EL (cell line): ENCODE results near the gene WBP2.

Source experiments
- DNase-seq: peaks from one replicate; pipeline ENCODE4 v3.0.0-alpha.2; 2016

Gene WBP2

DNA sequence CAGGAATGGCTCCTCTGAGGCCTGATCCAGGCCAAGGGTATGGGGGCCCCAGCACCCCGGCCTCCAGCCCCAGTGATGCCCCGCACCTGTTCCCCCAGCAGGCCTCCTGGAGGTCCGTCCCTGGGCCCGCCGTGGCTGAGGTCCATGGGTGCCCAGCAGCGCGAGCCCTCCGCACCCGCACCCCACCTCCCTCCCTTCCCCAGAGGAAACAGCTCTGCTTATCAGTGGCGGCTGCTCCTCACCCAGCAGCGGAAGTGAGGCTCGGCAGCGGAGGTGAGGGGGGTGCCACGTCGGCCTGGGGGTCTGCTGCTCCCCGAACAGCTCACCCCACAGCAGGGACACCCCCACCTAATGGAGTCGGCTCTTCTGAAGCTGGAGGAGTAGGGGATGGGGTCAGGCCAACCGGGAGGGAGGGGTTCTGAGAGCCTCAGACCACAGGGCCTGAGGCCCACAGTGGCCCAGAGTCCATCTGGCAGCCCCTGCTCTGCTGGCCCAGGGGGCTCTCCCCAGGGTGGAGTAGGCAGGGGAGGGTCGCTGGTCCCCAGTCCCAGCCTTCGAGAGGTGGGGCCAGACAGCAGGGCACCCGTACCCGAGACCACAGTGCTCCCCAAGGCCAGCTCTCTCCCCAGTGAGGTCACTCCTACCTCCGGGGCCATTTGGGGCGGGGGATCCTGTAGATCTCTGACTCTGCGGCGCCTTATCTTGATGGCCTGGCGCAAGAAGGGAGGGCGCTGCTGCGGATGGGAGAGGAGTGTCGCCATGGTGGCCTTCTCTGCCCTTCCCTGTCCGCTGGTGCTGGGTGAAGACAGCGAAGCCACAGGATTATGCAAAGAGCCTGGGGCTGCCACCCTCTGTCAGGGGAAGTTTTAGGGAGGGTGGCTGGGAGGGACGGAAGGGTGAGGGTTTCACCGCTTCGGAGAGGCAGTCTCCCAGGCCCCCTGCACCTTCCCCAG is 11.3 kb downstream of the WBP2 start, which contains the start of gene UNC13D:
Gene UNC13D (minus strand): TSS at position 828 of the 953 bp plus-strand sequence. CDS start 67 bp downstream, at position 761.
- DNase-seq, result no peak

DNA sequence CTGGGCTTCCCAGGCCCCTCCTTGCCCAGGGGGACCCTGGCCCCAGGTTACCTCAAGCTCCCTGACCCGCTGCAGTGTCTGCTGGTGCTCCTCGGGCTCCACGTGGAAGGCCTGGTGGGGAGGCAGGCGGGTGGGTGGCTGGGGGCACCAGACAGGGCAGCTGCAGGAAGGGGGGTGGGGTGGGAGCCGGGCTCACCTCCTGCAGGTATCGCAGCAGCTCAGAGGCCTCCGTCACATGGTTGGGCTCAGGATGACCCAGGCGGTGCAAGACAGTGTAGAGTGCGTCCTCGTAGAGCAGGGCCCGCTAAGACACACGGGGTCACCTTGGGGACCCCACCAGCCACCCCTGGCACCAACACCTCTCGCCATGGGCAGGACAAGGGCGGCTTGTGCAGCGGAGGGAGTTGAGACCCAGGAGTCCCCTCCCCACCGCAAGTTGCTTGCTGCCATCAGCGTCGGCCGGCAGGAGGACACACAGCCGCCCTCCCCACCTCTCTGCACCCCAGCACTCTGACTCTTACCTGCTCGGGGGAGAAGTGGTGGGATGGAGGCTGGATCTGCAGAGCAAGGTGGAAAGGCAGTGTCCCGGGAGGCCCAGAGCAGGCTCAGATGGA is 12.1 kb downstream of the WBP2 start:
- DNase-seq, result no peak

DNA sequence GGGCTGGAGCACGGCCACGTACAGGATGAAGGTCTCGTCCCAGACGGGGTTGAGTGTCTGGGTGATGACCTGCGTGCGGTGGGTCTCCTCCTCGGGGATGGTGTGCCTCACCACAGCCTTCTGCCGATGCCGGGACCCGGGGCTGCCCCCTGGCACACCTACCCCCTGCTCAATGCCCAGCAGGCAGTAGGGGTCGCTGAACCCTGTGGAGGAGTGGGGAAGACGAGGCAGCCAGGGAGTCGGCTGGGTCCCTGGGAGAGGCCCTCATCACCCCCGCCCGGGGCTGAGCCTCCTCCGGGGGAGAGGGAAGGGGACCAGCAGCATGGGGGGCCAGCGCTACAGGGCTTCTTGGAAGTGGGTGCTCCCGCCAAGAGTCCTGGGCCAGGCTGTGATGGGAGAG is 12.7 kb downstream of the WBP2 start:
- no peak for DNase-seq

DNA sequence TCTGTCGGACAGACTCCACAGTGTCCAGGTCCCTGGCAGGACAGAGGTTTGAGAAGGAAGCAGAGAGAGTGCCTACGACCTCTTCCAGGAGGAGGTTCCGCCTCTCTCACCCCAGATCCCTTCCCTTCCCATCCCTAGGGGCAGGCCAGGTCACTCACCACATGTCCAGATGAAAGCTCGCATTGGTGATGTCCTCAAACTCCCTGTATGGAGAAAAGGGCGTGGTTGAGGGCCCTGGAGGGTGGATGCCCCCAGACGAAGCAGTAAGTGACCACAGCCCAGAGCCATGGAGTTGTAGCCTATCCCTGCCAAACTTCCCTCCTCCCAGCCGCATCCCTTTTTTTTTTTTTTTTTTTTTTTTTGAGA is 14.4 kb downstream of the WBP2 start:
- no peak for DNase-seq

DNA sequence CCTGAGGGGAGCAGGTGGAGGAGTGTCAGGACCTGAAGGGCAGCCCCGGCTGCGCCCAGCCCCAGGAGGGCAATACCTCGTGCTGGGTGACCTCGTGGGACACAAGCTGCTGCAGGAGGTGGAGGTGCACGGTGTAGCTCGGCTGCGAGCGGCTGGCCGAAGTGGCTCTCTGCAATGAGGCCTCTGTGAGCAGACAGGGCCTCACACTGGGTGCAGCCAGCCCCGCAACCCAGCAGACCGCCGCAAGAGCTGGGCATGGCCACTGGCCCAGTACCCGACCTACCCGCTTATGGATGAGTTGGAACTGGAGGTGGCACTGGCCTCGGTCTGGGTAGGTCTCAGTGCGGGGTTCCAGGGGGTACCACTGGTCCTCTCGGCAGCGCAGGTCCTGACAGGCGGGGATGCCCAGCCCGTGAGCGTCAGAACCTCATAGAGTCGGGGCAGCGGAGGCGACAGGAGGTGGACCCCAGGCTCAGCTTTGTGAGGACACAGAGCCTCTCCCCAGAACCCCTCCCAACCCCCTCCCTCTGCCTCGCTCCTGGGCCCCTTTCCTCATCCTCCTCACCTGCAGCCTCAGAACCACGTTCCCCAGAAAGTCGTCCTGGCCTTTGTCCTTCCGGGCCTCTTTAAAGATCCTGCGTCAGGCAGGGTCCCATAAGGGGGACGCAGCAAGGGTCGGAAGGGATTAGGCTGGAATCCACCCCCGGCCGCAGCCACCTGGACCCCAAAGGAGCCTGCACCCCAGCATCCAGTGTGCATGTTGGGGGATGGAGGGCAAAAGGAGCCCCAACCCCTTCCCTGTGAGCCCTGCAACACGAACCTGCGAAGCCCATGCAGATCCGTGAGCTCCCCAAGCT is 15.0 kb downstream of the WBP2 start:
- DNase-seq, result no peak

DNA sequence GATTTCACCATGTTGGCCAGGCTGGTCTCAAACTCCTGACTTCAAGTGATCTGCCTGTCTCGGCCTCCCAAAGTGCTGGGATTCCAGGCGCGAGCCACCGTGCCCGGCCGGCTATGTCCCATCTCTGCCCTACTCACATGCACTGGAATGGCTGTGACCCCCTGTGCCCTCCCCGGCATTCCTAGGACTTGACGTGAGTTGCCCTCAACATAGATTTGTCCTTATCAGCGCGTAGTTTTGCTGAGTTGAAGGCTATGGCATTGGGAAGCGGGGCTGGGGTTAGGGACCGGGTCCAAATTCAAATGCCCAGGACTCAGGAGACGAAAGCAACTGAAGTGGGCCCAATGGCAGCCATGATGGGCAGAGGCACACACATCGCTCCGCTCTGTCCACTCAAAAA is 16.7 kb downstream of the WBP2 start:
- no peak for DNase-seq

DNA sequence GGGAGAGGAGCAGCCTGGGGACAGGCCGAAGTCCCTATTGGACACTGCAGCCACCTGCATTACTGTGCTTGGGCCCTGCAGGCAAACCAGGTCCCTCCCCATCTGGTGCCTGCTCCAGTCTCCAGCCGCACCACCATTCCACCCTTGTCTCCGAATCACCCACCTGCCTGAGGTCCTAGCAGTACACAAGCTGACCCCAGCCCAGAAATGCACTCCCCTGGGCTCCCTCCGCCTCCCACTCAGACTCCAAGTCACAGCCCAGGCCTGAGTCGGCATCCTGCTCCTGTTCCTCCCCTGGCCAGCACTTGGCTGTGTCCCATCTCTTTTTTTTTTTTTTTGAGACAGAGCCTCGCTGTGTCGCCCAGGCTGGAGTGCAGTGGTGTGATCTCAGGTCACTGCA is 17.2 kb downstream of the WBP2 start:
- DNase-seq, result no peak

DNA sequence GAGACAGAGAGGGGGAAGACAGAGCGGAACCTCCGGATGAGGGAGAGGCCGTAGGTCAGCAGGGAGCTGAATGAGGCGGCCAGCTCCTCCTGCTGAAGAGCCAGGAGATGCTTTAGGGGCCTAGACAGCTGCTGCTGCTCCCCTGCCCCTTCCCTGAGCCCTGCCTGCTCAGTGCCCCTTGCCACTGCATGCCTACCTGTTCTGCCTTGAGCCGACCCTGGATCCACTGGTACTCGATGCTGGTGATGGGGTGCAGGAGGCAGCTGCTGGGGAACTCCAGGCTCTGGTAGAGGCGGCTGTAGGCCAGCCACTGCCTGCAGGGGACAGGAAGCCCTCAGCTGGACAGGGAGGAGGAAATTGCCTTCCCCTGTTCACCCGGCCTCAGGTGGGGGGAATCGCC is 18.5 kb downstream of the WBP2 start:
- no peak for DNase-seq

DNA sequence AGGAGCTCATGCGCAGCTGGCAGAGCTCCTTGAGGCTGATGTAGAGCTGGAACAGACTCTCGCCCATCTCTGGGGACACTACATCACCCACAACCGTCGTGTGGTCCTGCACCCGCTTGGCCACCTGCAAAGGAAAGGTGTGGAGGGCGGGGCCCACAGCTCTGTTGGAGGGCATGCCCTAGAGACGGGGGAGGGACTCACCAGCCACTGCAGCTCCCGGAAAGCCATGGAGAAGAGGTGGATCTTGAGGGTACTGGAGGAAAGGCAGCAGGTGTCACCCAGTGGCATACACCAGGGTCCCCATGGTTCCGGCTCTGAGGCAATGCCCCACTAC is 19.5 kb downstream of the WBP2 start:
- no peak for DNase-seq

DNA sequence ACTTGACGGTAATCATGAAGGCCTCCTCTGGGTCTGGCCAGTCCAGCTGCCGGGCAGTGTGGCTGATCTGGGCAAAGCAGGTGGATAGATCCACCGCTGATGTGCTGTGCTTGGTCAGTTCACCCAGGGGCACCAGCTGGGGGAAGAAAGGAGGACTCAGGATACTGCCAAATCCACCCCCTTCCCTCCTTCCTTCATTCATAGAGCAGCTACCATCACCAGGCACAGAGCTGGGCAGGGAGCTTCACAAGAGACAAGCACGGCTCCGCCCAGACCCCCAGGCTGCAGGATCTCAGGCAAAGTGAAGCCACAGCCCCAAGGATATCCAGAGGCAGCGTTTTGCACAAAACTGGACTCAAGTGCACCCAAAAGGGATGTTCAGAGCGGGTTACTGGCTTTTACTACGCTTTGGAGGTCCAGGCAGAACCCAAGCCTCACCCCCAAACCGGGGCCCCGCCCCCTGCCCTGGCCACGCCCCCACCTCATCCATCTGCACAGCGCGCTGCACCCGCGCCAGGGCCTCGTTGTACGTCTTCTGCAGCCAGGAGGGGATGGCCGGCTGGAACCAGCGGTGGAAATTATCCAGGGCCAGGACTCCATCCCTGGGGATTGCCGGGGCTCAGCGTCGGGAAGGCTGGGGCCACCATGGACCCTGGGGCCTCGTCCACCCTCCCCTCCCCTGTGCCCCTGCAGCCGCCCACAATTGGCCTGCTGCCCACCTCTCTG is 20.0 kb downstream of the WBP2 start:
- DNase-seq, result no peak

DNA sequence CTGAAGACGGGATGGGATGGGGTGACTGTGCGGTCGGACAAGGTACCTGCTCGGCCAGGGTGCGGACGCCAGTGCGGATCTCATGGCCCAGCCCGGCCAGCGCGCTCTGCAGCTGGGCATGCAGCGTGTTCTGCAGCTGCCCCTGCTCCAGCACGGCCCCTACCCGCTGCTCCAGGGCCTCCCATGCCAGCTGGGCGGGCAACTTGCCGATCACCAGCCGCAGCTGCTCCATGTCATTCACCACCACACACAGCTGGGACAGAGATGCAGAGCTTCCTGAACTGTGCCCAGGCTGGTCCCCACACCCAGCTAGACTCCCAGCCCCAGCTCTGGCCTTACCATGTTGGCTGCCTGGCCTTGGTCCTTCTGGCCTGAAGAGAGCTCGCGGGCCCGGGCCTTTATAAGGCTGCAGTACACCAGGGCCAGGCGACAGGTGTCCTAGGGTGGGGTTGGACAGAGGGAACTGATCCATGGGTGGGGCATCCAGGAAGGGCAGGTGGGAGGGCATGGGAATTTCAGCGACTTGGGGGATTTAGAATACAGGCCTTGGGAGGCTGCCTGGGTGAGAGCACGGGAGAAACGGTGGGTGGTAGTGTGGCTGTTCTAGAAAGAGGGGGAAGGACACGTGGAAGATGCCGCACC is 20.7 kb downstream of the WBP2 start:
- no peak for DNase-seq

DNA sequence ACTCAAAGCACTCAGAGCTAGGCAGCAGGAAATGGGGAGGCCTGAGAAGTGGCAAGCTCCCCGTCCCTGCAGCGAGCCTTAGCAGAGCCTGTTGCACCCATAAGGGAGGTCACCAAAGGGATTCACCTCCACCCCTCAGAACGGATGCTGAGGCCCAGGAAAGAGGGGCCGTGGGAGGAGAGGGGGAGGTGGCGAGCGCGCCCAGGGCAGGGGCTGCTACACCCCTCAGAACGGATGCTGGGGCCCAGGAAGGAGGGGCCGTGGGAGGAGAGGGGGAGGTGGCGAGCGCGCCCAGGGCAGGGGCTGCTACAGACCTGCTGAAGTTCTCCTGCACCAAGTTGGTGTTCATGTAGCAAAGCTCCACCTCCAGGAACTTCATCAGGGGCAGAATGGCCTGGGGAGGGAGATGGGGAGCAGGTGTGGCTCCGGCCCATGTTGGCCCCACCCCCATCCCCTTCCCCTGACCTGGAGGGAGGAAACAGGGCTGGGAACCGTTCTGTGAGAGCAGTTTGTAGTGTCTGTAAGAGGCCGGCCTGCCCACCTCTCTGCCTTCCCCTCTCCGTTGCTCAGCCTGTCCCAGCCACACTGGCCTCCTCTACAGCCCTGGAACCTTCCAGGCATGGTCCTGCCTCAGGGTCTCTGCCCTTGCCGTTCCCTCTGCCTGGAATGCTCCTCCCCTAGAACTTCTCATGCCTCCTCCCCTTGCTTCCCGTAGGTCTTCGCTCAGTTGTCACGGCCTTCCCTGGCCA is 22.3 kb downstream of the WBP2 start:
- no peak for DNase-seq

DNA sequence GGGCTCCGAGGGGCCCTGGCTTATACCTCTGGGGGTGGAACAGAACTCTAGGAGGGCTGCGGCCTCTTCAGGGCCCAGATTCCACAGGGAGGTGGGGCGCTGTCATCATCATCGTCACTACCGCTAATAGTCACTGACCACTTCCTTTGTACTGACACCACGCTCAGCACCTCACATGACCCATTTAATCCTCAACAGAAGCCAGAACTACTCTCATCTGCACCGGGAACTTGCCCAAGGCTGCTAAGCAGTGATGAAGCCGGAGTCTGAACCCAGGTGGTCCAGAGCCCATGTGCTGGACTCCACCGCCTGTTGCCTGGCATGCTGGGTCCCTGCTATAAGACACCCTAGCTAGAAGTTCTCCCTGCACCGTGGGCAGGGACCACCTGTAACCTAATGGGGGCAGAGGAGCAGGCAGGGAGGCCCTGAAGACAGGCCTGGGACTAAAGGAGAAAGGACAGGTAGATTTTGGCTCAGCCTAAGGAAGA is 22.9 kb downstream of the WBP2 start:
- peak; percentile 88 for DNase-seq

DNA sequence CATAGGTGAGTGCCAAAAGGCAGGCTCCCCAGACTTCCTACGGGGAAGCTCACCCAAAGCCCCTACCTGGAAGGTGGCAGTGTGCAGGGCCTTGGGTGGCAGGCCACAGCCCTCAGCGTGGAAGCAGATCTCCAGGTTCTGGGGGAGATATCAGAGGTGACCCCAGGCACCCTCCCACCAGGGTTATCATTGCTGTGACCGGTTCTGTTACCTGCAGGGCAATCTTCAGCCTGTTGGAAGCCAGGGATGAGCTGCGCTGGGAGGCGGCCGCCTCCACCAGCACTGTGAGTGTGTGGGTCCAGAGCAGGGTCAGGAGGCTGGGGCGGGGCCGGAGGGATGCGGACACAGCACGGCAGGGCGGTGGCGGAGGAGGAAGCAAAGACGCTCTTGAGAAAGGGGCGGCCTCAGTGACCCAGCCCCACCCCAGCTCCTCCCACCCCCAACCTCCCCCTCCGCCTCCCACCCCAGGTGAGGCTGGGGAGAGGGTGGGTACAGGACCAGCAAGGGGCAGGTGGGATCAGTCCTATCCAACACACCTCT is 24.0 kb downstream of the WBP2 start:
- no peak for DNase-seq

DNA sequence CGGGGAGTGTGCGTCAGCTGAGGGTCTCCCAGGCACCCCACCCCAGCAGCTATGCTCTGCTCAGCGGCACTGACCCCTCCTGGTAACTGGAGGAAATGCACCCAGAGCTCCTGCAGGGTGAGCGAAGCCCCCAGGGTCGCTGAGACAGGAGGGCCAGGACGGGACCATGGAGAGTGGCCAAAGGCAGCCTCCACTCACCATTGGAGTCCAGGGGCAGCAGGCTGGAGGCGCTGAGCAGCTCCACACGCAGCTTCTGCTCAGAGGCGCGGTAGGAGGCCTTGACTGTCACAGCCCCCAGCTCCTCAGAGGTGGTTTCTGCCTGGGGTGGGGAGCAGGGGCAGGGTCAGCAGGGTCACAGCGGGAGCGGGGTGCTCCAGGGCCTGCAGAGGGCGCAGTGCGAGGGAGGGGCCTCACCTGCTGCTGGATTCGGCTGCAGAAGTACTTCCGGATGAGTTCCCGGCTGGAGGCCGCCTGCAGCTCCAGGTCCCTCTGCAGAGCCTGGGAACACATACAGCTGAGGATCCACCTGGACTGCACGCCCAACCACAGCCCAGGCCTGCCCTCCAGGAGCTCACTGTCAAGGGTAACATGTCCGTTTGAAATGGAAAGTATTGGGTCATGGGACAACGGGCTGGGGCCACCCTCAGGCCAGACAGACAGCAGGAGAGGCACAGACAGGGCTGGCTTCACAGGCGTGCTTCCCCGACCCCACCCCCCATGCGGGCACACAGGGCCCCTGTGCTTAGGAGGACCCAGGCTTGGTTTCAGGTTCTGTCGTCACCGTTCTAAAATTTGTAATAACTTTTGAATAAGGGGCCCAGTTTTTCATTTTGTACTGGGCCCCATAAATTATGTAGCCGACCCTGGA is 24.7 kb downstream of the WBP2 start:
- DNase-seq, result no peak

DNA sequence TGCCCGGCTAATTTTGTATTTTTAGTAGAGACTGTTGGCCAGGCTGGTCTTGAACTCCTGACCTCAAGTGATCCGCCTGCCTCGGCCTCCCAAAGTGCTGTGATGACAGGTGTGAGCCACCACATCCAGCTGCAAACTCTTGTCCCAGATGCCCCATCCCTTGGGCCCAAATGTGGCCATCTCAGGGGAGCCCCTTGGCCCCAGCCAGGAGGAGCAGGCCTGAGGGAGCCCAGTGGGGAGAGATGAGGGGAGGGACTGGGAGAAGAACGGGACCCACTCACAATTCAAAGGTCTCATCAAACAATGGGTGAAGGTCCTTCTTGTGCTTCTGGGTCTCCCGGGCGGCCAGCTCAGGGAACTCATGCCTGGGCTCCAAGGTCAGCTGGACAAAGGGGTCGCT is 25.4 kb downstream of the WBP2 start:
- DNase-seq, result no peak

DNA sequence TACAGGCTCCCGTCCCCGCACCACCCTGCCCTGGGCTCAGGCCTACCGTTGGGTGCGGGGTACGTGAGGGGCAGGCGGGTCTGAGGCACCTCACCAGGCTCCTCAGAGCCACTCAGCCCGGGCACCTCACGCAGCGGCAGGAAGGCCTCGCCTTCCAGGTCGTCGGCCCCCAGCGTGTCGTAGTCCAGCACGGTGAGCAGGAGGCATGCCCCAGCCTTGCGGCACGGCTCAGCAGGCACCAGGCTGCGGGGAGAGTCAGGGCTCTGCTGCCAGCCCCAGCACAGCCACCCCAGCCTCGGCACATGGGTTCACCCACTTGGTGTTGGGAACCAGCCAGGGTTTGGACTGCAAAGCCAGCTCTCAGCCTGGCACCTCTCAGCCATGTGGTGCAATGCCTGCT is 26.4 kb downstream of the WBP2 start:
- DNase-seq, result no peak

DNA sequence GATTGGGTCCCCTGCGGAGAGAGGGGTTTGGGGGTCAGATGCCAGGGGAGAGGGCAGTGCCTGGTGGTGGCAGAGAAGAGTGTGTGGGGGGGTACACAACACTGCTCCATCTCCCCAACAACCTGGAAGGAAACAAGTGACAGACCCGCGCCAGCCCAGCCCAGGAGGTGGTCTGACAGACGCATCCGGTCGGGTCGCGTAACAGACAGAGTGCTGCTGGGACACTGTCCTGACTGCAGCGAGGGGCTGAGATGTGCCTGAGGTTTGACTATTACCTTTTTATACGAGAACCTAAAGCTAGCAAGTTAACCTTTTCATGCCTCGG is 27.1 kb downstream of the WBP2 start:
- no peak for DNase-seq

DNA sequence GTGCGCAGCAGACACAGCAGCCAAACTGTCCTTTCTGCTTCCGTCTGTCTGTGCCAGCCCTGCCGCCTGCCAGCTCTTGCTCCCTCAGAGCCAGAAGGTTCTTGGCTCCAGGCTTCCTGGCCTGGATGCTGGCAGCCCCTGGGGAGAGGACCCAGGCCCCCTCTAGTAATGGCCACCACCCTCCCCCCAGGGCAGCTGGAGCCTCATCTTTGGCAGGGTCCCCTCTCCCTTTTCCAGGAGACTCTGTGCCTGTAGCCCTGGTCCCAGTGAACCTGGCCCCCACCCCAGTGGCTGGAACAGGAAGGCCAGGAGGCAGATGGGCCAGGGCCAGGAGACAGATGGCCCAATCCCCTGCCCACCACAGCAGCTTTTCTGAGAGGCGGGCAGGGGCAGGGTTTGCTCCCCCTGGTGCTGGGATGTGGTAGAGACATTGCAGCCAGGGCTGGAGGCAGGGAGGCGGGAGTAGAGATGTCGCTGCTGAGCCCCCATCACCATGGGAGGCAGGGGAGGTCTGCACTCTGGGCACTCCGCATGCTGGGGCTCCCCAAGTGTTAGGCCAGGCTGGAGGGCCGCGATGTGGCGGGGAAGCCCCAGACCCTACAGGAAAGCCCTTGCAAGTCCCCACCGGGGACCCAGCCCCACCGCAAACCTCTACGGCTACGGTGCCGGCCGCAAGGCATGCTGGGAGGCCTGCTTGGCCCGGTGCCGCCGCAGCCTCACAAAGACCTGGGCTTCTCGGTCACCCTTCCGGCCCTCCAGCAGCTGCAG is 27.6 kb downstream of the WBP2 start:
- DNase-seq, result peak; percentile 45
